ENCODE results near the gene PIK3R6. TPM values are rescaled to one million over a fixed set of nuclear protein-coding genes. Genes with fewer than 3 reads are reported as not detected.

The PIK3R6 gene
- total RNA-seq, 1 donor from 2014 or later, result not detected

GRCh38 chr17:8890671-8891070 is 23.2 kb upstream of the PIK3R6 start:
- no peak for TF ChIP-seq CTCF (IDR thresholded peaks at IDR 0.05)
- Mint-ChIP-seq H3K9me3 (ENCODE audit: unreplicated experiment) (no peaks in the 10 kb centered on the region), H3K4me3 (ENCODE audit: unreplicated experiment) (no peak overlapping the region), H3K27me3 (ENCODE audit: unreplicated experiment) (peaks cover 2% of the 10 kb centered on the region), H3K36me3 (ENCODE audit: unreplicated experiment) (no peaks in the 10 kb centered on the region), H3K4me1 (ENCODE audit: unreplicated experiment) (peaks cover 2% of the 10 kb centered on the region), H3K27ac (ENCODE audit: unreplicated experiment) (no peak overlapping the region)
- DNase-seq (ENCODE audit: extremely low spot score, unreplicated experiment), result no peak

GRCh38 chr17:8889458-8890210 is 22.2 kb upstream of the PIK3R6 start:
- Mint-ChIP-seq H3K36me3 (ENCODE audit: unreplicated experiment) (no peaks in the 10 kb centered on the region), H3K27ac (ENCODE audit: unreplicated experiment) (no peak overlapping the region), H3K4me1 (ENCODE audit: unreplicated experiment) (no peaks in the 10 kb centered on the region), H3K9me3 (ENCODE audit: unreplicated experiment) (no peaks in the 10 kb centered on the region), H3K27me3 (ENCODE audit: unreplicated experiment) (no peaks in the 10 kb centered on the region), H3K4me3 (ENCODE audit: unreplicated experiment) (no peak overlapping the region)
- no peak for TF ChIP-seq CTCF (IDR thresholded peaks at IDR 0.05)
- DNase-seq (ENCODE audit: extremely low spot score, unreplicated experiment), result no peak

GRCh38 chr17:8888704-8889302 is 21.3 kb upstream of the PIK3R6 start:
- DNase-seq (ENCODE audit: extremely low spot score, unreplicated experiment), result no peak
- H3K27ac Mint-ChIP-seq (ENCODE audit: unreplicated experiment), result no peak overlapping the region
- no peak overlapping the region for H3K4me3 Mint-ChIP-seq (ENCODE audit: unreplicated experiment)

GRCh38 chr17:8887834-8888703 is 20.6 kb upstream of the PIK3R6 start:
- no peak overlapping the region for H3K27ac Mint-ChIP-seq (ENCODE audit: unreplicated experiment)
- no peaks in the 10 kb centered on the region for H3K4me1 Mint-ChIP-seq (ENCODE audit: unreplicated experiment)
- no peaks in the 10 kb centered on the region for H3K27me3 Mint-ChIP-seq (ENCODE audit: unreplicated experiment)
- TF ChIP-seq CTCF (IDR thresholded peaks at IDR 0.05), result peak; percentile 25
- H3K9me3 Mint-ChIP-seq (ENCODE audit: unreplicated experiment), result no peaks in the 10 kb centered on the region
- H3K4me3 Mint-ChIP-seq (ENCODE audit: unreplicated experiment), result no peak overlapping the region
- DNase-seq (ENCODE audit: extremely low spot score, unreplicated experiment), result no peak
- H3K36me3 Mint-ChIP-seq (ENCODE audit: unreplicated experiment), result no peaks in the 10 kb centered on the region

More at GRCh38 chr17:8888704-8889302, 21.3 kb upstream of the PIK3R6 start:
- no peak for TF ChIP-seq CTCF (IDR thresholded peaks at IDR 0.05)
- Mint-ChIP-seq H3K9me3 (ENCODE audit: unreplicated experiment) (no peaks in the 10 kb centered on the region), H3K27me3 (ENCODE audit: unreplicated experiment) (no peaks in the 10 kb centered on the region), H3K36me3 (ENCODE audit: unreplicated experiment) (no peaks in the 10 kb centered on the region), H3K4me1 (ENCODE audit: unreplicated experiment) (no peaks in the 10 kb centered on the region)

GRCh38 chr17:8887301-8887700 is 19.8 kb upstream of the PIK3R6 start:
- Mint-ChIP-seq H3K9me3 (ENCODE audit: unreplicated experiment) (no peaks in the 10 kb centered on the region), H3K27ac (ENCODE audit: unreplicated experiment) (no peak overlapping the region), H3K4me3 (ENCODE audit: unreplicated experiment) (no peak overlapping the region), H3K27me3 (ENCODE audit: unreplicated experiment) (no peaks in the 10 kb centered on the region), H3K36me3 (ENCODE audit: unreplicated experiment) (no peaks in the 10 kb centered on the region), H3K4me1 (ENCODE audit: unreplicated experiment) (no peaks in the 10 kb centered on the region)
- no peak for DNase-seq (ENCODE audit: extremely low spot score, unreplicated experiment)
- TF ChIP-seq CTCF (IDR thresholded peaks at IDR 0.05), result no peak

Measured in osteocyte (in vitro differentiated cells).